MM.1S (cell line): ENCODE results near the gene CD8B.

Experiments
- DNase-seq: peaks from one replicate; pipeline ENCODE4 v3.0.0-alpha.2; 2015
- H2AFZ ChIP-seq: fragments of 300-600 bp; sonication (generic); 2 replicates; pipeline ENCODE4 v1.6.0; 2016; ENCODE audit warnings: antibody characterized with exemption, low read length
- H3F3A ChIP-seq: fragments of 300-600 bp; sonication (generic); 2 replicates; pipeline ENCODE4 v1.6.1; 2016; ENCODE audit warnings: mild to moderate bottlenecking, antibody characterized with exemption, low read length, moderate library complexity, mixed read lengths; ENCODE audit not compliant: insufficient read depth
- H3K27ac ChIP-seq: fragments of 300-600 bp; sonication (generic); 2 replicates; pipeline ENCODE4 v1.5.1; 2016; ENCODE audit warnings: mild to moderate bottlenecking, low read length
- H3K27me3 ChIP-seq: fragments of 300-600 bp; sonication (generic); replicated peaks from 2 replicates; pipeline ENCODE4 v1.6.0; 2016; ENCODE audit warnings: low read length; ENCODE audit not compliant: insufficient read depth
- H3K36me3 ChIP-seq: fragments of 300-600 bp; sonication (generic); replicated peaks from 2 replicates; pipeline ENCODE4 v1.6.1; 2016; ENCODE audit warnings: mild to moderate bottlenecking, low read length, mixed read lengths; ENCODE audit not compliant: insufficient read depth
- H3K4me1 ChIP-seq: fragments of 300-600 bp; sonication (generic); 2 replicates; pipeline ENCODE4 v1.6.1; 2016; ENCODE audit warnings: low read length, mixed read lengths
- H3K4me2 ChIP-seq: fragments of 300-600 bp; sonication (generic); 2 replicates; pipeline ENCODE4 v1.6.0; 2016; ENCODE audit warnings: low read depth, low read length
- H3K4me3 ChIP-seq: fragments of 300-600 bp; sonication (generic); 2 replicates; pipeline ENCODE4 v1.5.1; 2016; ENCODE audit warnings: low read length, mixed read lengths
- H3K79me2 ChIP-seq: fragments of 300-600 bp; sonication (generic); 2 replicates; pipeline ENCODE4 v1.6.1; 2016; ENCODE audit warnings: mixed run types, low read length, mixed read lengths
- H3K9ac ChIP-seq: fragments of 300-600 bp; sonication (generic); 2 replicates; pipeline ENCODE4 v1.6.1; 2016; ENCODE audit warnings: low read length, mixed read lengths
- H3K9me2 ChIP-seq: fragments of 300-600 bp; sonication (generic); replicated peaks from 2 replicates; pipeline ENCODE4 v1.6.1; 2016; ENCODE audit warnings: mild to moderate bottlenecking, low read length, mixed read lengths; ENCODE audit not compliant: insufficient read depth
- H3K9me3 ChIP-seq: fragments of 300-600 bp; sonication (generic); replicated peaks from 2 replicates; pipeline ENCODE4 v1.6.1; 2016; ENCODE audit warnings: mild to moderate bottlenecking, low read length, mixed read lengths; ENCODE audit not compliant: insufficient read depth
- H4K20me1 ChIP-seq: fragments of 300-600 bp; sonication (generic); 2 replicates; pipeline ENCODE4 v1.6.1; 2016; ENCODE audit warnings: mild to moderate bottlenecking, low read length, moderate library complexity, mixed read lengths; ENCODE audit not compliant: insufficient read depth
- EZH2 ChIP-seq: fragments of 300-600 bp; sonication (generic); optimal IDR thresholded peaks from 2 replicates; pipeline ENCODE3; 2017; ENCODE audit warnings: low read depth, mild to moderate bottlenecking, antibody characterized with exemption, low read length, mixed read lengths
- EZH2phosphoT487 ChIP-seq: fragments of 300-600 bp; sonication (generic); IDR thresholded peaks from 2 replicates; pipeline ENCODE4 v1.6.1; 2018; ENCODE audit warnings: antibody characterized with exemption, low read length
- TF ChIP-seq, protein P1 (sequence below): fragments of 300-600 bp; sonication (generic); IDR thresholded peaks from 2 replicates; pipeline ENCODE4 v1.5.1; 2016; ENCODE audit warnings: antibody characterized with exemption, low read length, mixed read lengths

Gene CD8B

DNA sequence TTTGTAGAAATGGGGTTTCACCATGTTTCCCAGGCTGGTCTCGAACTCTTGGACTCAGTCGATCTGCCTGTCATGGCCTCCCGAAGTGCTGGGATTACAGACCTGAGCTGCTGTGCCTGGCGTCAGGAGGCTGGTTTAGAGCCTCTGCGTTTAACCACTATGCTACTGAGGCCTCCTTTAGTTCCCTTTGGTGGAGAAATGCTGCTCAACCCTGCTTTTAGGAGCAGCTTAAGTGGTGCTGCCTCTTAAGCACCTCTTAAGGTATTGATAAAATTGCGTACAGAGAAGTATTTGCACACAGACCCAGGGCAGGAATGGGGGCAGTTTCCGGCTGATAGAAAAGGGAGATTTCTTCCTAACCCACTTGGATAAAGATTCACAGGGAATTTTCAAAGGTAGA, 78.9 kb downstream of the CD8B start:
- no peak overlapping the region for H3K4me2 ChIP-seq
- TF ChIP-seq EZH2 = no peak
- TF ChIP-seq, protein P1, sequence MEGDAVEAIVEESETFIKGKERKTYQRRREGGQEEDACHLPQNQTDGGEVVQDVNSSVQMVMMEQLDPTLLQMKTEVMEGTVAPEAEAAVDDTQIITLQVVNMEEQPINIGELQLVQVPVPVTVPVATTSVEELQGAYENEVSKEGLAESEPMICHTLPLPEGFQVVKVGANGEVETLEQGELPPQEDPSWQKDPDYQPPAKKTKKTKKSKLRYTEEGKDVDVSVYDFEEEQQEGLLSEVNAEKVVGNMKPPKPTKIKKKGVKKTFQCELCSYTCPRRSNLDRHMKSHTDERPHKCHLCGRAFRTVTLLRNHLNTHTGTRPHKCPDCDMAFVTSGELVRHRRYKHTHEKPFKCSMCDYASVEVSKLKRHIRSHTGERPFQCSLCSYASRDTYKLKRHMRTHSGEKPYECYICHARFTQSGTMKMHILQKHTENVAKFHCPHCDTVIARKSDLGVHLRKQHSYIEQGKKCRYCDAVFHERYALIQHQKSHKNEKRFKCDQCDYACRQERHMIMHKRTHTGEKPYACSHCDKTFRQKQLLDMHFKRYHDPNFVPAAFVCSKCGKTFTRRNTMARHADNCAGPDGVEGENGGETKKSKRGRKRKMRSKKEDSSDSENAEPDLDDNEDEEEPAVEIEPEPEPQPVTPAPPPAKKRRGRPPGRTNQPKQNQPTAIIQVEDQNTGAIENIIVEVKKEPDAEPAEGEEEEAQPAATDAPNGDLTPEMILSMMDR = no peak
- TF ChIP-seq EZH2phosphoT487 = no peak
- no peak overlapping the region for H2AFZ ChIP-seq
- H3K27ac ChIP-seq = no peak overlapping the region
- no peak overlapping the region for H3K9ac ChIP-seq
- H4K20me1 ChIP-seq = no peaks in the 10 kb centered on the region
- DNase-seq = no peak
- H3K27me3 ChIP-seq = no peaks in the 10 kb centered on the region
- peaks cover 9% of the 10 kb centered on the region; the same call in 1 of the 2 replicates for H3K4me1 ChIP-seq
- peaks cover 9% of the 10 kb centered on the region for H3F3A ChIP-seq
- H3K79me2 ChIP-seq = no peaks in the 10 kb centered on the region
- H3K9me2 ChIP-seq = no peaks in the 10 kb centered on the region
- H3K9me3 ChIP-seq = no peaks in the 10 kb centered on the region
- H3K36me3 ChIP-seq = no peaks in the 10 kb centered on the region
- no peak overlapping the region for H3K4me3 ChIP-seq

DNA sequence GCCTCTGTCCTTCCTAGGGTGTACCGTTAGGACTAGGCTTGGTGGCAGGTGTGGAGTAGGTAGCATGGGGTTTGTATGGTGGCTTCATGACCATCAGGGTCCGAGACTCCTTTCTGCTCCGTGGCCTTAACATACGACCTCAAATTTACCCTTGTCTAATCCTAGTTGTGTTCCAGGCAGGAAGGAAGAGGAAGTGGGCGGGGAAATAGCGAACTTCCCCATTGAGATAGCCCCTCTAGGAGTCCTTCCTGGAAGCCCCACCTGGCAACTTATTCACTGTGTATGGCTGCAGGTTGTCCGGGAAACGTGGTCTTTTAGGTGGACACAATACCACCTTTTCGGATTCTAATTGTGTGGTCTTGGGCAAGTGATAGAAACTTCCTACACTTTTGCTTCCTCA, 80.3 kb downstream of the CD8B start:
- Histone ChIP-seq H3K9me2 (no peaks in the 10 kb centered on the region), H3K27ac (no peak overlapping the region), H2AFZ (no peak overlapping the region), H3F3A (peaks cover 9% of the 10 kb centered on the region), H3K9me3 (no peaks in the 10 kb centered on the region), H3K4me3 (no peak overlapping the region), H3K79me2 (no peaks in the 10 kb centered on the region), H3K27me3 (no peaks in the 10 kb centered on the region), H3K9ac (no peak overlapping the region), H3K4me2 (no peak overlapping the region), H3K4me1 (peaks cover 9% of the 10 kb centered on the region; the same call in 1 of the 2 replicates), H4K20me1 (no peaks in the 10 kb centered on the region), H3K36me3 (no peaks in the 10 kb centered on the region)
- DNase-seq = no peak
- TF ChIP-seq, protein P1 = no peak
- TF ChIP-seq EZH2phosphoT487 (no peak), EZH2 (no peak)

DNA sequence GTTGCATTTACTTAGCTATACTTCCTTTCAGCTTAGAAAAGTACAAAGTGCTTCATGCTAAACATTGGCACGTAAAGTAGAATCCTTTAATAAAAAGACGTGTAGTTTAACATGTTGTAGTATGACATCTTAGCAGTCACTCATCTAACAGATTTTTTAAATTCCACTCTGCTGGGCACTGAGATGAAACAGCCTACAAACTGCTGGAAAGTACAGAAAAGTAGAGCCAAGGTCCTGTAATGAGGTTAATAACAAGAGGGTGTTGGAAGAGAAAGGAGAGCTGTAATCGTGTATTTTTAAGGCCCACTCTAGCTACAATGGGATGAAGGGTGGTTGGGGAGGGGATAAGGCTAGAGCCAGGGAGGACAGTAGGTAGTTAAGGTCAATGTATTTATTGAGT, 81.7 kb downstream of the CD8B start:
- H2AFZ ChIP-seq = no peak overlapping the region
- H3K79me2 ChIP-seq = no peaks in the 10 kb centered on the region
- peaks cover 9% of the 10 kb centered on the region; the same call in 1 of the 2 replicates for H3K4me1 ChIP-seq
- TF ChIP-seq EZH2 (no peak), EZH2phosphoT487 (no peak)
- TF ChIP-seq, protein P1 = no peak
- H3K36me3 ChIP-seq = no peaks in the 10 kb centered on the region
- H3K4me2 ChIP-seq = no peak overlapping the region
- no peaks in the 10 kb centered on the region for H4K20me1 ChIP-seq
- no peak for DNase-seq
- H3K27ac ChIP-seq = no peak overlapping the region
- no peak overlapping the region for H3K9ac ChIP-seq
- no peak overlapping the region for H3K4me3 ChIP-seq
- no peaks in the 10 kb centered on the region for H3K9me2 ChIP-seq
- H3K27me3 ChIP-seq = no peaks in the 10 kb centered on the region
- H3F3A ChIP-seq = peaks cover 9% of the 10 kb centered on the region
- no peaks in the 10 kb centered on the region for H3K9me3 ChIP-seq
